GM11168 (cell line): ENCODE measurements around the gene TGOLN2.

Source experiments
- in situ Hi-C: fragments of 300-500 bp; cut with MboI; formaldehyde crosslinking; loops from one replicate; pipeline ENCODE4 v1.12.0; 2022; ENCODE audit warnings: low sequenced_read_pairs; ENCODE audit not compliant: unreplicated experiment

TGOLN2 gene

GRCh38 chr2:85272357-85272756 lies 55.4 kb downstream of the TGOLN2 start:
- in situ Hi-C loops: no loop called here

- in situ Hi-C loops: no loop called here
Observed at GRCh38 chr2:85269959-85270358, 57.8 kb downstream of the TGOLN2 start.
